GM12872 (cell line): ENCODE measurements around the gene PHYH.

Experiments used
- TF ChIP-seq, protein P1 (sequence below): IDR thresholded peaks from 3 replicates; pipeline ENCODE4 v1.5.1; 2011; ENCODE audit warnings: low read depth, mild to moderate bottlenecking, low read length, moderate library complexity; ENCODE audit not compliant: insufficient read depth

The PHYH gene

GRCh38 chr10:13276749-13277365 lies 23.0 kb downstream of the PHYH start:
- TF ChIP-seq, protein P1, sequence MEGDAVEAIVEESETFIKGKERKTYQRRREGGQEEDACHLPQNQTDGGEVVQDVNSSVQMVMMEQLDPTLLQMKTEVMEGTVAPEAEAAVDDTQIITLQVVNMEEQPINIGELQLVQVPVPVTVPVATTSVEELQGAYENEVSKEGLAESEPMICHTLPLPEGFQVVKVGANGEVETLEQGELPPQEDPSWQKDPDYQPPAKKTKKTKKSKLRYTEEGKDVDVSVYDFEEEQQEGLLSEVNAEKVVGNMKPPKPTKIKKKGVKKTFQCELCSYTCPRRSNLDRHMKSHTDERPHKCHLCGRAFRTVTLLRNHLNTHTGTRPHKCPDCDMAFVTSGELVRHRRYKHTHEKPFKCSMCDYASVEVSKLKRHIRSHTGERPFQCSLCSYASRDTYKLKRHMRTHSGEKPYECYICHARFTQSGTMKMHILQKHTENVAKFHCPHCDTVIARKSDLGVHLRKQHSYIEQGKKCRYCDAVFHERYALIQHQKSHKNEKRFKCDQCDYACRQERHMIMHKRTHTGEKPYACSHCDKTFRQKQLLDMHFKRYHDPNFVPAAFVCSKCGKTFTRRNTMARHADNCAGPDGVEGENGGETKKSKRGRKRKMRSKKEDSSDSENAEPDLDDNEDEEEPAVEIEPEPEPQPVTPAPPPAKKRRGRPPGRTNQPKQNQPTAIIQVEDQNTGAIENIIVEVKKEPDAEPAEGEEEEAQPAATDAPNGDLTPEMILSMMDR: no peak

DNA sequence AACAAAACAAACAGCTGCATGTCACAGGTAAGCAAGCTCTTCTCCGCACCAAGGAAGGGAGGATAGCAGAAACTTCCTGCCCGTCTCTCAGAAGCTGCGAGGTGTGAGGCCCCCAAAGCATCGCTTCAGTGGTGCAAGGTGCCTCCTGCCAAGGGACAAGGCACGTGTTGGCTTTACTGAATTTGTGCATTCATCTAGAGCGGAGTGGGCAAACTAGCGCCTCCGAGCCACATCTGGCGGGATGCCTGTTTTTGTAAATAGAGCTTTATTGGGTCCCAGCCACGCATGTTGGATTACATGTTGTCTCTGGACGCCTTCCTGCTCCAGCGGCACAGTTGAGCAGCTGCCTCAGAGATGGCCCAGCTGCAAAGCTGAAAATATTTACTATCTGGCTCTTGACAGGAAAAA lies 27.7 kb downstream of the PHYH start:
- TF ChIP-seq, protein P1: no peak

- TF ChIP-seq, protein P1: peak; percentile 81
Measured at GRCh38 chr10:13271552-13272163, 28.2 kb downstream of the PHYH start.

GRCh38 chr10:13270877-13271551 lies 28.9 kb downstream of the PHYH start:
- TF ChIP-seq, protein P1: no peak

DNA sequence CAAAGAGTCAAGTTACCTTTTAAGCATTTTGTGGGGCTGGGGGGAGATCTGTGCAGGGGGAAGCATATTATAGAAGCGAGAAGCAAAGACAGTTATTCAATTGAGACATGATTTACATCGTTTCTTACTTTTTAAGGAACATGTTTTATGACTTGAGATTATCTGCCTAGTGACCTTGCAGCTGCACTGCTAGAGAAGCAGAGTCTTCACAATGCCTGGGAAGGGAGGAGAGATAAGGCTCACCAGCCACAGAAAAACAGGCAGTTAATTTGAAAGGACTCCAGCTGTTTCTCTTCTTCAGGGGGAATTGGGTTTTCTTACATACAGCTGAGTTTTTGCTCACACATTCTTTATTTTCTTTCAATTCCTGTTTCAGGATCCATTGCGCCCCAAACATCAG lies 31.0 kb downstream of the PHYH start:
- TF ChIP-seq, protein P1: no peak

DNA sequence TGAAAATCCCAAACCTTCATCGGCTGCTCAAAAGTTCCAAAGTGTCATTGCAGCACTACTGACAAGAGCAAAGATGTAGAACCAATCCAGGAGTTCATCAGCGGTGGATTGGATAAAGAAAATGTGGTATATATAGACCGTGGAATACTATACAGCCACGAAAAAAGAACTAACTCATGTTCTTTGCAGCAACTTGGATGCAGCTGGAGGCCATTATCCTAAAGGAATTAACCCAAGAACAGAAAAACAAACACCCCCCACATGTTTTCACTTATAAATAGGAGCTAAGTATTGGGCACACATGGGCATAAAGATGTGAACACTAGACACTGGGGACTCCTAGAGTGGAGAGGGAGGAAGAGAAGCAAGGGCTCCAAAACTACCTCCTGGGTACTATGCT lies 31.6 kb downstream of the PHYH start:
- TF ChIP-seq, protein P1: no peak

- TF ChIP-seq, protein P1: no peak
Measured at GRCh38 chr10:13263591-13263990, 36.3 kb downstream of the PHYH start.
